ENCODE data around the gene CPSF4L.
"Not testable (repeated sequence)": the region's sequence is repeated elsewhere in the genome, so short reads cannot be mapped to it uniquely, and the experiment has no call there.

CPSF4L gene

DNA sequence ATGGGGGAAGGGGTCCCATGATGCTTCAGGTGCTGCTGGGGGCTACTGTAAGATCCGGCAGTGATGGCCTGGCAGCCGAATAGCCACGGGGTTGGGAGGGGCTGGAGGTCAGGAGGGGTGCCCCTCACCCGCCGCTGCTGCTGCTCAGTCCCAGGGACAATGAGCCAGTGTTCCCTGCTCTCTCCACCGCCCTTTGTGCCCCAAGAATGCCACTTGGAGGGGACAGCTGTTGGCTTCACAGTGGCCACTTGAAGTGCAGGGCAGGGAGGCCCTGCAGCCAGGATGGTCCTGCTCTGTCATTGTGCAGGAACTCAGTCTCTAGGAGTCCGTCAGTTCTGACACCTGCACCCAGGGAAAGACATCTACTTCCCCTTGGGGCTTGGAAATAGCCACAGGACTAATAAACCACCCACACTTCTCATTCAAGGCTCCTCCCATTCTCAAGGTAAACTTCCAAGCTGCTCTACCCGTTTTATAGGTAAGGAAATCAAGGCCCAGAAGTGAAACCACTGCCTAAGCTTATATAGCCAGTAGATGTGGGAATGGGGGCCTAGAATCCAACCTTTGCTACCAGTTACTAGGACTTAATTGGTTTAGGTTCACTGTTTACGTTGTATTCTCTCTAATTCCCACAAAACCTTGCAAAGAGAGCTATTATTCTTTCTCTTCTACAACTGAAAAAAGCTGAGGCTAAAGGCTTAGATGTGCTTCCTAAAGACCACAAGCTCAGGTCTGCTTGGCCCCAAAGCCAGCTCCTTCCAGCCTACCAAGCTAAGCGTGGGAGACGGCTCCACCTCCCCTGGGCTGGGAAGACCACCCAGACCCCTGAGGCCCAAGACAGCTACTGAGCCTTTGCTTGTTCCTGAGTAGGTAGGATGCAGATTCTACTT lies 6.2 kb upstream of the CPSF4L start:
- DNase-seq = no peak

- DNase-seq = no peak
Measured at GRCh38 chr17:73266796-73267195, 5.1 kb upstream of the CPSF4L start.

GRCh38 chr17:73265646-73266640 lies 4.3 kb upstream of the CPSF4L start:
- DNase-seq = no peak

- DNase-seq = not testable (repeated sequence)
Measured at GRCh38 chr17:73264448-73264847, 2.8 kb upstream of the CPSF4L start.

GRCh38 chr17:73262676-73263642 lies 1.3 kb upstream of the CPSF4L start:
- no peak for DNase-seq

DNA sequence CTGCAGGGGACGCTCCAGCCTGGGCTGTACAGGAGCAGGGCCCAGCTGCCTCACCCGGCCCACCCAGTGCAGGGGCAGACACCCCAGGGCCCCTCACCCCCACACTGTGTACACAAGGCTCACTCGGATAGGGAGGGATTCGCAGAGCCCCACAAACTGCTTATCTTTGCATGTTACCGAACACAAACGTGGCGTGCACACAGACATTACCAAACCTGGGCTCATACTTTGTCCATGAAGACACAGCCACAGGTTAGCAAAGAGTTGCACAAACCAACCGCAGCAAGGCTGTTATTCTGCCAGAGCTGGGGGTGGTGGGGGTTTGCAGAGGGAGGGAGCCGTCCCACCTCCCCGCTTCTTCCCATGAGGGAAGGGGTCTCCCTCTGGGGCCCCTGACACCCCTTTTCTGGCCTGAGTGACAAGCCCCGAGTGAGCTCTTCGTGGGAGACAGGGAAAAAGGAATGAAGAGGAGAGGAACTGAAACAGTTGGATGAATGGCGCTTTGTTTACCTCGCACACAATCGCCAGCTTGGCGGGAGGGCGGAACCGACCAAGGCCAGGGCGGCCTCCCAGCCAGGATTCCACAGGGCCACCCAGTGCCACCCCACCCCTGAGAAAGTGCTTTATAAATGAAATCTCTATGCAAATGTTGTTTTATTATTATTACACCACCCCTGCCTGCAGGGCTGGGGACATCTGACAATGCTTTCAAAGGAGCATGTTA lies 434 bp upstream of the CPSF4L start:
- DNase-seq = no peak

DNA sequence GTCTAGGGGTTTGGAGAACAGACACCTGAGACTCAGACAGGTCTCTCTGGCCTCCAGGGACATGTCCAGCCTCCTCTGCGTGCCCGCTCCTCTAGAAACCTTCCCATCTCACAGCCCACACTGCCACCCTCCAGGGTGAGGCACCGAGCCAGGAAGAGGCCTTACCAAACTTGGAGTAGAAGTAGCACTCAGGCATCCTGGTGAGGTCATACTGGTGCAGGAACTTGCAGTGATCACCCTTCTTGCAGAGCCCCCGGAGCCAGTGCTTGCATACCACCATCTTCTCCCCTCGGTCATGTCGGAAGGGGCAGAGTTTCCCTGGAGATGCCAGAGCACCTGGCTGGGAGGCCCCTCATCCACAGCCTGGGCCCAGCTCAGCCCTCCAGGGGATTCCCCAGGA lies 4.2 kb downstream of the CPSF4L start:
- no peak for DNase-seq

DNA sequence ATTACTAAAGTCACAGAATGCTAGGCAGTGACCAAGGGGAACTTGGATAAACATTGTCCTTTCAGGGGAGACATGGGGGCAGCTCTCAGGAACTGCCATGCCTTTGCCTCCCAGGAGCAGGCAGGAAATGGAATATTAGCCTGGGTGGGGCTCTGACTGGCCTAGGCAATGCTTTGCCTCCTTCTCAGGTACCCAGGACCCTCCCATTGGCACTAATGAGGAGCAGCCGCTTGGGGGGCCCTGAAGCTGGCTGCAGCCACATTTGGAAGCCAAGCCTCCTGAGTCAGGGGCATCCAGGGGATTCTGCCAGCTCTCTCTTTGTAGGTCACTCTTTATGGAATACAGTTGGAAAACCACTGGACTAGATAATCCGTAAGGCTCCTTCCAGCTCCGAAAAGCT lies 5.5 kb downstream of the CPSF4L start:
- DNase-seq = no peak

DNA sequence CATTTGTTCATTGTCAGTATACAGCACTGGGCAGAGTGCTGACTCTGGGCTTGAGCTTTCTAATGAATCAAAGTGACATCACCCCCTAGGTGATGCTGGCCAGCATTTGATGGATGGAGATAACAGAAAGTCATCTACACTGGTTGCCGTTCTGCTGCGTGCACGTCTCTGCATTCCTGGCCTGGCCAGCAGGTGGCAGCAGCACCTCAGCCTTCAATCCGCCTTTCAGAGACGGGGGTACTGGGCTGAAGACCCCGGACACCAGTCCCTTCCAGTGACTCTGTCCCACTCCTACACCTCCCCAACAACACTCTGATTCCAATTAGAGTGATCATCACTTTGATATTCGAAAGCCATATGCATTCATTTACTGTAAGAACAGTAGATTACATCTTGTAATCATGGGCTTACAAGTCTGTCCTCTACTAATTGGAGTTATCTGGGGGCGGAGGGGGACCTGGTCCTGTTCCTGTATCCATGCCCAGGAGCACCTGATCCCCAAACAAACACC lies 6.0 kb downstream of the CPSF4L start:
- peak; percentile 69 for DNase-seq

DNA sequence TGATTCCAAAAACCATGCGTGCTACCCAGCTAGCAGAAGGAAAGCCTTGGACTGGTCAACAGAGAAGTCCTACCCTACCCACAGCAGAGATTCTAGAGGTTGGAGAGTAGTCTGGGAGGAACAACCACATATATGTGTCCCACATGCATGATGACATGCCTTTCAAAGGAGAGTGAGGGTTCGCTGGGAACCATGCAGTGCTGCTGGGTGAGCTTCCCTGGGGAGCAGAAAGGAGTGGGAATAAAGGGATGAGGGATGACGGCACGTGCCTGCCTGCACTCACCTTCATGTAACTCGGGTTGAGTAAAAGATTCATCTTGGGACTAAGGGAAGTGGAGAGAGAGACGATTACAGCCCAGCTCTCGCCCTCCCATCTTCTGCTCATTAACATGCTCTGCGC lies 9.8 kb downstream of the CPSF4L start:
- DNase-seq = no peak

DNA sequence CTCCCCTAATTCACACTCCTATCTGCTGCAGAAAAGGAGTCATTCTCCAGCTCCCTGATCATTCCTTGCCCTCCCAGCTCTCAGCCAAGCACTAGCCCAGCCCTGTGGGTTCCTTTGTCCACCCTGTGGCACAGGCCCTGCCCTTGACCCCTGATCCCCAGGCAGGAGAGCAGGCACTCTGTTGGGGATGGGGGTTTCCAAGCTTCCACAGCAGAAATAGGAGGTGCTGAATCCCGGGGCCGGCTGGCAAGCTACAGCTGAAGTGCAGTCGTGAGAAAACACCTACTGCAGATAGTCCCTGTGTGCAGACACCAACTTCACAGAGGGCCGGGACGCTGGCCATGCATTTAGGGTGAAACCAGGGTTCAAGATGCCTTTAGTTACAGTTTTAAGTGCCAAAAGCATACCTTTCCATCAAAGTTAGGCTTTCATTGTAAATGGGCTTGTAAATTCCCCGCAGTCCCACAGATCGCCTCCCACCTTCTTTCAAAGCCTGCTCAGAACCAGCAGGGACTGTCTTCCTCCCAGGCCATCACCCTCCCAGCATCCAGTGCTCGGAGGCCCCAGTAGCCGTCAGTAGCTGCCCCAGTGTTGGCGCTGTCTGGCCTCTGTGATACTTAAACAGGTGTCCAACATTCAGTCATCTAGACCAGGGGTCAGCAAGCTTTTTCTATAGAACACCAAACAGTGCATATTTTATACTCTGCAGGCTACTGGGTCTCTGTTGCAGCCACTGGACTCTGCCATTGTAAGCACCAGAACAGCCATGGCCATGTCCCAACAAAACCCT lies 10.6 kb downstream of the CPSF4L start:
- DNase-seq = no peak

- DNase-seq = no peak
Measured at GRCh38 chr17:73249700-73250099, 12.0 kb downstream of the CPSF4L start.

- no peak for DNase-seq
Measured at GRCh38 chr17:73248532-73248931, 13.1 kb downstream of the CPSF4L start.

DNA sequence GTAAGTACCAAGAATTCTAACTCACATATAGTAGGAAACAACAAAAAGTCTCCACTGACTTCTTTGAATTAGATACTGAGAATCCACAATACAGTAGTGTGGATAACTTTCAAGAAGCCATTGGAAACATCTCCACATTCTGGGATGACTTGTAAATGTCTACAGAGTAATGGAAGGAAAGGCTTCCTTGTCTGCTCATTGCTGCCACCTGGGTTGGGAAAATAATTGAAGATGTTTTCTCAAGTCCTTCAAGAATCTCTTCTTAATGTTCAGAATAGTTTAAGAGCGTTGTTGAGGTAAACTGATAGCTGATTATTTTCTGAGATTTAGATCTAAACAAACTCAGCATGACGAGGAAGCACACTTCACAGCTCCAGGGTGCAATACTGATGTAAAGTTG lies 14.0 kb downstream of the CPSF4L start:
- no peak for DNase-seq

DNA sequence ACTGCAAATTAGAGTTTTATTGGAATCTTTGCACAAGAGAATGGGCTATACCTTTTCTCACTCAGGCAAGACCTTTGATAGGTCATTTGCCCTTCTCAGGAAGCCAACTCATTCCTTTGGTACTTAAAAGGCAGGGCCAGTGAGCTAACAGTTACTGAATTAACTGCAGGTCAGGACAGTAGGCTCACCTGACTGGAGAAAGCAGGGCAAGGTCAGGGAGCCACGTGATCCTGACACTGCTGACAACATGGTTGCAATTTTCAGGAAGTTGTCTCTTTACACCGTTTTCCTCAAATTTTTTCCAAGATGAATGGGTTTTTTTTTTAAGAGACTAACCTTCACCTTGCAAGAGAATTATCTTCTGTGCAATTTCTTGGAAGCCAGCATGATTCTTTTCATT lies 21.1 kb downstream of the CPSF4L start:
- no peak for DNase-seq

GRCh38 chr17:73237714-73238113 lies 24.0 kb downstream of the CPSF4L start:
- DNase-seq = no peak

DNA sequence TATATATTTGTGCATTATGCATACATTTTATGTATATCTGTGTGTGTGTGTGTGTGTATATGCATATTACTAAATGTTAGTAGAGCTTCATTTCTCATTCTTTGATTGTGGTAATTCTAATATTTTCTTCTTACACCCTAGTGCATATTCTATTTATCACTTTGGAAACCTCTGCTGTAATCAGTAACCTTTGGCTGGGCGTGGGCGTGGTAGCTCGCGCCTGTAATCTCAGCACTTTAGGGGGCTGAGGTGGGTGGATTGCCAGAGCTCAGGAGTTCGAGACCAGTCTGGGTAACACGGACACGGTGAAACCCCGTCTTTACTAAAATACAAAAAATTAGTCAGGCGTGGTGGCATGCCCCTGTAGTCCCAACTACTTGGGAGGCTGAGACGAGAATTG lies 26.9 kb downstream of the CPSF4L start:
- DNase-seq = no peak

DNA sequence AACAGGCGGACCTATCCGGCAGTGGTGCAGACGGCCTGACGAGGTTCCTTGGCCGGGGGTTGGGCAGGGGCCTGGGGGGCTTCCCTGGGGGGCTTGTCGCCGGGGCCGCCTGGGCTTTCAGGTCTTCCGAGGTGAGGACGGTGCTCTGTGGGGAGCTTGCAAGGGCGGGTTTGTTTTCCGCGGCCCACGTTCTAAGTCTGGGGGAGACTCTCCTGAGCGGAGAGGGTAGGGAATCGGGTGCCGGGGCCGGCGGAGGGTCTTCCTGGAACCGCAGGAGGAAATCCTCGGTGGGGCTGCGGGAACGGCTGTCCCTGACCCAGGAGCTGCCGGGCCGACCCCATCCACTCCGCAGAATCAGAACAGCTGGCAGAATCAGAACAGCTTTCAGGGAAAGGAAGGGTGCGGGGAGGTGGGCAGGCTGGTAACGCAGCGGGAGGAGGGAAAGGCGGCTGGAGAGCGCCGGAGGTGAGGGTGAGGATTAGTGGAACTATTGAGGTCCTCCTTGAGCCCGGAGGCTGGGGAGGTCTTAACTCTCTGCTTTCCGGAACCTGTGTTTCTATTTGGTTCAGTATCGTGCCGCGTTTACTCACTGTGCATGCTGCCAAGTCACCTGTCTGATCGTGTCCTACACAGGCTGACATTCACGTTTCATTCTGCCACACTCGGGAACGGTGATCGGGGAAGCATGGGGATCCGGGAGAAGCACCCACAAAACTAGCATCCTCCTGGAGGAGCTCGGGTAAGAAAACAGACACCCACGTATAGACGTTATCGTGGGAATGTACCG lies 28.9 kb downstream of the CPSF4L start:
- DNase-seq = peak; percentile 47

DNA sequence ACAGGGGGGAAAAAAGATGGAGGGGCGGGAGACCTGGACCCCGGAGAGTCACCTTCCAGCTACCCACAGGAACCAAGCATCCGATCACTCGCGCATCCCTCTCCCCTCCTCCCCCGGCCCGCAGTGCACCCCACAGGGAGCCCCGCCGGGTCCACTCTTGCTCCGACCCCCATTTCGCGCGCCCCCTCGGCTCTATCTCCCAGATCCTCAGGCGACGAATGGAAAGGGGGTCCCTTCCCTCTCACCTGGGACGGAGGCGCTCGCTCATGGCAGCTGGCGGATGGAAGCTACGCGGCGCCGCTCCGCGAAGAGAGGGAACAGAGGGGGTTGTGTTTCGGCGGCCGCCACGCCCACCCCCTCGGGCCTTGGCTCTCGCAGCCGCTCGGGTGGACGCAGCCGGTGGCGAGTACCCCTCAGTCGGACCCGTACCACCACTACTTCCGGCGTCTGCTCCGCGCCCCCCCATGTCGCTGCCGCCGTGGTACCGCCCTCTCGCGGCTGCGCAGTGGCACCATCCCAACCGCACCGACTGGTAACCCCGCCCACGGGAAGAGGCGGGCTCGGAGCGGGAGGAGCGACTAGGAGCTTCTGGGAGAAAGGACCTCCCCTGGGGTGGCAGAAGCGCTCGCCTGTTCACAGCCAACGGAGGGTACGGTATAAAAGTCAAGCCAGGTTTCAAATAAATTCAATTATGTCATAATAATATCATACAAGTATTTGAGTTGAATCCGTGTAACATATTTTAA lies 29.7 kb downstream of the CPSF4L start:
- peak; percentile 98 for DNase-seq
